ENCODE measurements around the gene DCDC2.

Gene DCDC2

DNA sequence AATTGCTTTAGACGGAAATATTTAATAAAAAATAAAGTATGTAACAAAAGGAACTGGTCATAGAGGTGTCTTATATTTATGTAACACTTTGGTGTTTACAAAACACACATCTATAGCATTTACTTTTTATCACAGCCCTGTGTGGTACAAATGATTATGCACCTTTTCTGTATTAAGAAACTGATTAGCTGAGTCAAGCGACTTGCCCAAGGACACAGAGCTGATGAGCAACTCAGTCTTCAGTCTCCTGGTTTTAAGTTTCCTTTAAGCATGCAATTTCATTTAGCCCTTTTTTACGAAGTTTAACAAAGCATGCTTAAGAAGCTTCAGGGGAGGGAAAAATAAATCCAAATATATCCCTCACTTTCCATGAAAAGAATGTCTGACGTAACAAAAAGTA, 2.5 kb downstream of the DCDC2 start:
- Mint-ChIP-seq H3K4me1 (ENCODE audit: low read depth) (peaks cover 13% of the 10 kb centered on the region), H3K27ac (no peak overlapping the region), H3K36me3 (ENCODE audit: low read depth) (no peaks in the 10 kb centered on the region), H3K4me3 (no peak overlapping the region), H3K27me3 (ENCODE audit: low read depth) (peaks cover 48% of the 10 kb centered on the region), H3K9me3 (no peaks in the 10 kb centered on the region)

DNA sequence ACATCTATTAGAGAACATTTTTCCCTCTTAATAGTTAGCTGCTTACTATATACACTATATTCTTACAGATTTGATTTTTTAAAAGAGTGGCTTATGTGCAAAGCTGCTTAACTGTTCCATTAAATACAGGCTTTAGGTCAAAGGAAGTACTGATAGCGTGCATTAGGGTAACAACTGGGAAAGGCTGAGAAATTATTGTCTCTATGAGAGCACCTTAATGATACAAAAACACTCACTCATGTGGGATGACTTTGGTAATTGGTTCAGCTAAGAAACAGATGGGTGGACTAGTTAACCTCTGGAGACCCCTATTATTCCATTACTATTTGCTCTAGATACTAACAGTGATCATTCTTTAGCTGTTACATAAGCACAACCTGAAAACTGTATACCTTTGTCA, 4.0 kb downstream of the DCDC2 start:
- H3K4me3 Mint-ChIP-seq, result no peak overlapping the region
- H3K9me3 Mint-ChIP-seq, result no peaks in the 10 kb centered on the region
- H3K4me1 Mint-ChIP-seq (ENCODE audit: low read depth), result peaks cover 6% of the 10 kb centered on the region
- H3K27me3 Mint-ChIP-seq (ENCODE audit: low read depth), result peaks cover 49% of the 10 kb centered on the region
- no peaks in the 10 kb centered on the region for H3K36me3 Mint-ChIP-seq (ENCODE audit: low read depth)
- no peak overlapping the region for H3K27ac Mint-ChIP-seq

DNA sequence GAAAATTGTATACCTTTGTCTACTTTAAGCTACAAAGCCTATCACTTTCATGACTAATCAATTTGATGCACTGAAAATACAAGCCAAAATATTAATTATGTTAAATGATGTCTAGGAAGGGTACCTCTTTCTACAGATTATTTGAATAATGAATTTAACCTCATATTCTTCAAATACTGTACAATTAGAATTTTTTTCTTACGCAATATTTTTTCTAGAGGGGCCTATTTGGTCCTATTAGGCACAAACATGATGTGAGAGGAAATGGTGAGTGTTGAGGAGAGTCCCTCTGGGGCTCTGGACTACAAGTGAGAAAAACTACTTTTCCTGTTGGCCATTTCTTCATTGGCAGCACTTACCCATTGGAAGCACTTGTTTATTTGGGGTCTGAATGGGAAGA, 5.4 kb downstream of the DCDC2 start:
- Mint-ChIP-seq H3K4me1 (ENCODE audit: low read depth) (no peaks in the 10 kb centered on the region), H3K27me3 (ENCODE audit: low read depth) (peaks cover 49% of the 10 kb centered on the region), H3K27ac (no peak overlapping the region), H3K9me3 (no peaks in the 10 kb centered on the region), H3K36me3 (ENCODE audit: low read depth) (no peaks in the 10 kb centered on the region), H3K4me3 (no peak overlapping the region)

DNA sequence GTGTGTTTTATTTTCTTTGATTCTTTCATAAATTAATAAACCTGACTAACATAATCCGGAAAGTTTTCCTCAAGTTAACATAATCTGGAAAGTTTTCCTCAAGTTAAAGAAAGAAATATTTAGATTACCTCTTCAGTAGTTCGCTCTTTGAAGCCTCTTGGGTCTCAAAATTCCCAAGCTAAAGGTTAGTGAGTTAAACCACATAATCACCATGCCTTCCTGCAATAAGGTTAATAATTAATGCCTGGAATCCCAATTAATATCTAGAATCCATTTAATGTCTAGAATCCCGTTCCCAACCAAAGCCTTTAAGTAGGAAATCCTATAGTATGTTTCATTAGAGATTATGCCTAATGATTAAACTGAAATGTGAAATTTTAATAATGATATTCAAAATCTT, 12.9 kb downstream of the DCDC2 start:
- H3K27me3 Mint-ChIP-seq (ENCODE audit: low read depth), result peaks cover 13% of the 10 kb centered on the region
- H3K4me3 Mint-ChIP-seq, result no peak overlapping the region
- H3K4me1 Mint-ChIP-seq (ENCODE audit: low read depth), result no peaks in the 10 kb centered on the region

DNA sequence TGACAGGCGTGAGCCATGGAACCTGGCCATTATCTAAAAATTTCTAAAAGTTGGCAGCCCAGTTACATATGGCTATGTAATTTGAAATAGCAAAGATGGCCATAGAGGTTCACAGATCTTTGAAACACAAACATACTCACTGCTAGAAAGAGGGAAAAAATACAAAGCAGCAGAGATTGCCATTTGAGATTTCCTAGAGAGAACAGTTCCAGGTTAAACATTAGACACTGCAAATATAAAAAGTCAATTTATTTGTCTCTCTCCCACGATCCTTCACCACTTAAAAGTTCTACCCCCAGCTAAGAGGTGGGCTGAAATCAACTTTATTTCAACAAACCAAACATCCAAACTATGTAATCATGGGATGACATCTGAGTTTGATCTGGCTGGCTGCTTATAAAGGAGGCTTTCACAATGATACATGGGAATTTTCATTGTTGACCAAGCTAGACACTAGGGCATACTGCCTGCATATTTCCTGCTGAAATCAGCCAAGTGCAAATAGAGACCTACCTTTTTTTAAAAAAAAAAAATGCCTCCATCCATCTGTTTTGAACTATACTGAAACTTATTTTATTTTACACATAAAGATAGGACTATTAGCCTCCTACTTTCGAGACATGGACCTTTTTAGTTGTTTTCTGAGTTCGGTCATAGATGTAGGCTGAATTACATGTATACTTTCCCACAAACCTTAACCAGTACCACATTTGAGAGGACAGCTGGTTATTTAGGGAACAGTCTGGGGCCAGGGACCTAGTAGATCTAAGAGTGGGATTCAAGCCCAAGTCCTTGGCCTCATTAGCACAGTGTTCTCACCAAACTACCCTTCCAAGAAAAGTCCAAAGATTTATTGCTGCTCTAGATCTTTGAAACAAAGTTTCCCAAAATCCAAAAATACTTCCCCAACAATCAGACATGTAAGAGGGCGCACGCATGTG, 16.6 kb downstream of the DCDC2 start:
- H3K27ac Mint-ChIP-seq, result no peak overlapping the region
- H3K4me3 Mint-ChIP-seq, result no peak overlapping the region
- H3K9me3 Mint-ChIP-seq, result peaks cover 4% of the 10 kb centered on the region
- no peaks in the 10 kb centered on the region for H3K36me3 Mint-ChIP-seq (ENCODE audit: low read depth)
- no peaks in the 10 kb centered on the region for H3K27me3 Mint-ChIP-seq (ENCODE audit: low read depth)
- no peaks in the 10 kb centered on the region for H3K4me1 Mint-ChIP-seq (ENCODE audit: low read depth)

More for the DNA sequence above, 12.9 kb downstream of the DCDC2 start:
- no peak overlapping the region for H3K27ac Mint-ChIP-seq
- H3K36me3 Mint-ChIP-seq (ENCODE audit: low read depth), result no peaks in the 10 kb centered on the region
- H3K9me3 Mint-ChIP-seq, result no peaks in the 10 kb centered on the region

DNA sequence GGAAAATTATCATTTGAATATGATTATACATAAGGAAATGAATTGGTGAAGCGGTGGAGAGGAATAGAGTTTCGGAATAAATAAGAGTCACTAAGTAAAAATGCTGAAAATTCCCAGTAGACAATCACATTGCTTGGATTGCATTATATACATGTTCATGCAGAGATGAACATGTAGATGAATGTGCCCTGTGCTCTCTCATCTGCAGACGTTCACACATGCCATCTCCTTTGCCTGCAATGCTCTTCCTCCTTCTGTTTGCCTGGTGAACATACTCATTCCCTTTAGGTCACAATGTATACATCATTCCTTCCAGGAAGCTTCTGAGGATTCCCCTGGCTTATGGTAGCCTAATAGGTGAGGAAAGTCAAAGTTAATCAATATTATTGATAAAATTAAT, 17.9 kb downstream of the DCDC2 start:
- Mint-ChIP-seq H3K9me3 (peaks cover 4% of the 10 kb centered on the region), H3K36me3 (ENCODE audit: low read depth) (no peaks in the 10 kb centered on the region), H3K27me3 (ENCODE audit: low read depth) (no peaks in the 10 kb centered on the region), H3K27ac (no peak overlapping the region), H3K4me3 (no peak overlapping the region), H3K4me1 (ENCODE audit: low read depth) (no peaks in the 10 kb centered on the region)

DNA sequence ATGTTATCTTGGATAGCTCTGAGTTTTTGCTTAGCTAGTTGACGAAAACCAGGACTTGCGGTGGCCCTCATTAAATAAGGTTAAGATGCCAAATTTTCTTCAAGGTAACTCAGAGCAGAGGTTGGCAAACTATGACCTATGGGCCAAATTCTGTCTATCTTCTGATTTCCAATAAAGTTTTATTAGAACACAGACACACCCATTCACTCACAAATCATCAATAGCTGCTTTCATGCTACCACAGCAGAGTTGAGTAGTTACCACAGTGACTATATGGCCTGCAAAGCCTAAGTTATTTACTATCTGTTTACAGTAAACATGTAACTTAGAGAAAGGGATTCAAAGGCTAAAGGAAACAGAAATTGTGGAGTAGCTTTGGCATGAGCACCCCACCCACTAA, 23.6 kb downstream of the DCDC2 start:
- Mint-ChIP-seq H3K27ac (no peak overlapping the region), H3K9me3 (peaks cover 4% of the 10 kb centered on the region), H3K27me3 (ENCODE audit: low read depth) (peaks cover 7% of the 10 kb centered on the region), H3K4me1 (ENCODE audit: low read depth) (no peaks in the 10 kb centered on the region), H3K36me3 (ENCODE audit: low read depth) (no peaks in the 10 kb centered on the region), H3K4me3 (no peak overlapping the region)

DNA sequence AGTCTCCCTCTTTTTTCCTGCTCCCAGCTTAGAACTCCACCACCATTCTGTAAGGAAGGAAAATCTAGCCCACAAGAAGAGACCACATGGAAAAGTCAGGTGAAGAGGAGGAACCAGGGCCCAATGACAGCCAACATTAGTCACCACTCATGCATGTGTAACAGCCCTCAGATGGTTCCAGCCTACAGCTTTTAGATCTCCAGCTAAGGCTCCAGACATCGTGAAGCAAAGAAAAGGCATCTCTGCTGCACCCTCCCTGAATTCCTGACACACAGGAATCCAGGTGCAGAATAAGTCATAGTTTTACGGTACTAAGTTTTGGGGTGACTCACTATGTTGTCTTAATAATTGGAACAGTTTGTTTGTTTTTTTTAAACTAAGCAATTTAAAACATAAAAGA, 25.5 kb downstream of the DCDC2 start:
- H3K36me3 Mint-ChIP-seq (ENCODE audit: low read depth), result no peaks in the 10 kb centered on the region
- peaks cover 7% of the 10 kb centered on the region for H3K27me3 Mint-ChIP-seq (ENCODE audit: low read depth)
- H3K27ac Mint-ChIP-seq, result no peak overlapping the region
- H3K9me3 Mint-ChIP-seq, result no peaks in the 10 kb centered on the region
- H3K4me3 Mint-ChIP-seq, result no peak overlapping the region
- H3K4me1 Mint-ChIP-seq (ENCODE audit: low read depth), result no peaks in the 10 kb centered on the region

DNA sequence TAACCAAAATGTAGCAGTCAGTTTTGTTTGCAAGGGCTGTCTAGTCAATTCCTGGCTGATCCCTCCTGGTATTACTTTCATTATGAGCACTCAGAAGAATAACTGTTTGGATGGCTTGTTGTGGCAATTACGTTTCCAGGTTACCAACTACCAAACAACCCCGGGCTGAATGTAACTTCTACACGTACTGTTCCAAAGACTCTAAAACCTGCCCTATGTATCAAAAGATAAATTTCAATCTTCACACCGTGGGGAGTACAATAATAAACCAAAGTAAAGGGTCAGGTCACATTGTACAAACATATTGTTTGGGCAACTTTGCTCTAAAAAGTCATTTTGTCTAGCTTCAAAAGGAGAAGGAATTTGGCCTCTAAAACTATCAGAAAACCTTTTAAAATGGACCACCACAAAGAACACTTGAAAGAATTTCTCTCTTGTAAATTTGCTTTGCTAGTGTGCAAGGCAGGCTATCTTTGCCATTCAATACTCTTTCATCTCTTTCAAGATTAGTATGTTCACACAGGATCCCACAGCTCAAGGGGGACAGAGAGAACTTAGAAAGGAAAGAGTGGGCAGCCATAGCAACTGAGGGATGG, 27.6 kb downstream of the DCDC2 start:
- Mint-ChIP-seq H3K36me3 (ENCODE audit: low read depth) (no peaks in the 10 kb centered on the region), H3K27ac (no peak overlapping the region), H3K9me3 (no peaks in the 10 kb centered on the region), H3K4me3 (no peak overlapping the region), H3K4me1 (ENCODE audit: low read depth) (no peaks in the 10 kb centered on the region), H3K27me3 (ENCODE audit: low read depth) (peaks cover 7% of the 10 kb centered on the region)

DNA sequence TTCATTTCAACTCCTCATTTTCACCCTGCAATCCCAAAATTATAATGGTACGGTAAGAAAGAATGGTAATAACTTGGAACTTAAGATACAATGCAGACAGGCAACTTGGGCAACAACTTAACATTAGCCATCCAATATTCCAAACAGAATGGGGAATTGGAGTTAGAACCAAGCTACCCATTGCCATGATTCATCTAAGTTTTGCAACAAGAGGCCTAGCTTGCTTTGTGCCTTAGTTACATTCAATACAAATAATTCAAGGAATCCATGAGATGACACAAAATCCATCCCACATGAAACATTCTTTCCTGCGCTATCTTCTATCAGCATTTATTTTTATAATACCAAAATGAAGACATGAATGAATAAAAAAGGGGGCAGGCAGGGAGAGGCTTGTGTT, 28.4 kb downstream of the DCDC2 start:
- H3K27me3 Mint-ChIP-seq (ENCODE audit: low read depth), result peaks cover 7% of the 10 kb centered on the region
- H3K9me3 Mint-ChIP-seq, result no peaks in the 10 kb centered on the region
- H3K4me3 Mint-ChIP-seq, result no peak overlapping the region
- H3K4me1 Mint-ChIP-seq (ENCODE audit: low read depth), result no peaks in the 10 kb centered on the region
- no peak overlapping the region for H3K27ac Mint-ChIP-seq
- no peaks in the 10 kb centered on the region for H3K36me3 Mint-ChIP-seq (ENCODE audit: low read depth)

DNA sequence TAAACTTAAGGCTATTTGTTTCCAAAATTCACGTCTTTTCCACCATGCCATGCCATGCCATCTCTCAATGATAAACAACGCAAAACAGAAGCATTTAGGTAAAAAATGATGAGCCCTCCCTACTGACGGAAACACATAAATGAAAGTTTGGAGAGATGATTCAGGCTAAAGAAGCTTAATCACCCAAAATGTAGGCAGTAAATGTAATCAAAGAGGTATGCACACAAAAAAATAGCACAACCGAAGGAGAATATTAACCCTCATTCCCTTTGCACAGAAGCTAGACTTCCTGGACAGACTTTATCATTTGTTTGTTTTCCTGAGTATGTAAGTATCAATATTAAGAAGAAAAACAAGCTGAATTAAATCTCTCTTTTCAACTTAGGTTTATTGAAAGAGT, 28.8 kb downstream of the DCDC2 start:
- Mint-ChIP-seq H3K4me1 (ENCODE audit: low read depth) (no peaks in the 10 kb centered on the region), H3K9me3 (no peaks in the 10 kb centered on the region), H3K27me3 (ENCODE audit: low read depth) (peaks cover 7% of the 10 kb centered on the region), H3K27ac (no peak overlapping the region), H3K4me3 (no peak overlapping the region), H3K36me3 (ENCODE audit: low read depth) (no peaks in the 10 kb centered on the region)

DNA sequence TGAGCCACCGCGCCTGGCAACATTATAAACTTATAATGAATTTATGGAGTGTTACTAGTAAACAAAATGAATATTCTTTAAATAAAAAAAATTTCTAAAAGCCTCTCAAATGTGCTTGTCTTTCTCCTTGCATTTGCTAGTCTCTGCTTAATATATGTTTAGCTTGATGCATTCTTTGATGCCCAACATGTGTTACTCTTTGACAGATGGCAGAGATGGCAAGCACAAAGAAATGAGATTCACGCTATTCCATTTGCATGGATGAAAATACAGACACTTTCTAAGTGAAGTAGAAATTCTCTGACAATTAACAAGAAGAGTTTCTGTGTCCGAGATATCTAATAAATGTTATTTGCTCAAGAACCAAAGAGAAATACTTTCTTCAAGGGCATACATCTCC, 30.1 kb downstream of the DCDC2 start:
- H3K4me3 Mint-ChIP-seq, result no peak overlapping the region
- no peaks in the 10 kb centered on the region for H3K9me3 Mint-ChIP-seq
- no peaks in the 10 kb centered on the region for H3K36me3 Mint-ChIP-seq (ENCODE audit: low read depth)
- no peak overlapping the region for H3K27ac Mint-ChIP-seq
- no peaks in the 10 kb centered on the region for H3K4me1 Mint-ChIP-seq (ENCODE audit: low read depth)
- peaks cover 10% of the 10 kb centered on the region for H3K27me3 Mint-ChIP-seq (ENCODE audit: low read depth)

DNA sequence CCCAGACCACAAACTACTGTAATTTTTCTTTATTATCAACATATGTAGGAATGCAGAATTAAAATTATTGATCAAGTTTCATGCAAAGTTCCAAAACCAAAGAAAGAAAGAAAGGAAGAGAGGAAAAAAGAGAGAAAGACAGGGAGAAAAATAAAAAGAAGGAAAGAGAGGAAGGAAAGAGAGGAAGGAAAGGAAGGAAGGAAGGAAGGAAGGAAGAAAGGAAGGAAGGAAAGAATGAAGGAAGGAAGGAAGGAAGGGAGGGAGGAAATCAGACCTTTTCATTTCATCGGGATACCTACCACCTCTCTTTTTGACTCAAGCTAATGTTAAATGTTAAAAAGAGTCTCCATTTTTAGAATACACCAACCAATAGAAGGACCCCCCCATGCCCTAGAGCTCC, 31.9 kb downstream of the DCDC2 start:
- no peaks in the 10 kb centered on the region for H3K4me1 Mint-ChIP-seq (ENCODE audit: low read depth)
- no peak overlapping the region for H3K27ac Mint-ChIP-seq
- peaks cover 14% of the 10 kb centered on the region for H3K27me3 Mint-ChIP-seq (ENCODE audit: low read depth)
- H3K9me3 Mint-ChIP-seq, result no peaks in the 10 kb centered on the region
- H3K4me3 Mint-ChIP-seq, result no peak overlapping the region
- H3K36me3 Mint-ChIP-seq (ENCODE audit: low read depth), result no peaks in the 10 kb centered on the region

DNA sequence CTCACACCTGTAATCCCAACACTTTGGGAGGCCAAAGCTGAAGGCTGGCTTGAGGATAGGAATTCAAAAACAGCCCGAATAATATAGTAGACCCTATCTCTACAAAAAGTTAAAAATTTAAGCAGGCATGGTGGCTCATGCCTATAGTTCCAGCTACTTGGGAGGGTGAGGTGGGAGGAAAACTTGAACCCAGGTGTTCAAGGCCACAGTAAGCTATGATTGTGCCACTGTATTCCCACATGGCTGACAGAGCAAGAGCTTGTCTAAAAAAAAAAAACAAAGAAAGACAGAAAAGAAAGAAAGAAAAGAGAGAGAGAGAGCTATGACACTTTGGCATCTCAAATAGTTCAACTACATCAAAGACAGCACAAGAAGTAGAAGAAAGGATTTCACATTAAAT, 33.2 kb downstream of the DCDC2 start:
- no peaks in the 10 kb centered on the region for H3K4me1 Mint-ChIP-seq (ENCODE audit: low read depth)
- no peak overlapping the region for H3K27ac Mint-ChIP-seq
- H3K4me3 Mint-ChIP-seq, result no peak overlapping the region
- H3K27me3 Mint-ChIP-seq (ENCODE audit: low read depth), result peaks cover 13% of the 10 kb centered on the region
- H3K9me3 Mint-ChIP-seq, result no peaks in the 10 kb centered on the region
- no peaks in the 10 kb centered on the region for H3K36me3 Mint-ChIP-seq (ENCODE audit: low read depth)

DNA sequence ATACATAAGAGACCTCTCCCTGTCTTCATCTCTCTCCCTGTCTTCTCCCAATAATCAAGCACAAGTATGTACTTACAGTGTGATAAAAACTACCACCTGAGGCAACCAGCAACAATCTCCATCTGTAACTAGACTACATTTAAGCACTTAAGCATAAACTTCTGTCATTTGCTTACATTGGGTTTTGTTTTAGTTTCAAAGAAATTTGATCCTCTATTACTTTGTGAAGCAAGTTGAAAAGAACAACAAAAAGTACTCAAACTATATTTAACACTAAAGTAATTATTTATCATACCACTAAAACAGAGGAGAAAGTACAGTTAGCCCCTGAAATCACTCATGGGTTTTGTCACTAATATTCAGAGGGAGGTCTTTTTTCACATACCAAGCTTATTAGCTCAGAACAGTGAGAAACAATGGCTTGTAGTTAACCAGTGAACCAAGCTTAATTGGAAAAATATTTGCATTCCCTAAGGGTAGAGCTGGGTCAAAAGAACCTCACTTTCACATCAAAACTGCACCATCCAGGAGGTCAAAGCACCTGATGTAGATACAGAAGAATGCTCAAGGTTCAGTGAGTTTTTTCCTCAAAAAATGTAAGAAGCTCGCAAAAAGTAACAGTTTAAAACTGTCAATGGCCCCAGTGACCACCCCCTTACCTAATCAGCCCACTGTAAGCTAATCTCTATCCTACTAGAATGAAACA, 34.1 kb downstream of the DCDC2 start:
- Mint-ChIP-seq H3K4me1 (ENCODE audit: low read depth) (no peaks in the 10 kb centered on the region), H3K9me3 (no peaks in the 10 kb centered on the region), H3K27ac (no peak overlapping the region), H3K36me3 (ENCODE audit: low read depth) (no peaks in the 10 kb centered on the region), H3K27me3 (ENCODE audit: low read depth) (peaks cover 13% of the 10 kb centered on the region), H3K4me3 (no peak overlapping the region)
